GM18511 (cell line): ENCODE measurements around the gene APOC4.

ENCODE experiments used
- ATAC-seq: cut with Tn5 transposase; IDR thresholded peaks from one replicate; pipeline ENCODE4 v1.9.1; 2021; ENCODE audit warnings: mild to moderate bottlenecking, moderate library complexity; ENCODE audit not compliant: unreplicated experiment

The APOC4 gene

DNA sequence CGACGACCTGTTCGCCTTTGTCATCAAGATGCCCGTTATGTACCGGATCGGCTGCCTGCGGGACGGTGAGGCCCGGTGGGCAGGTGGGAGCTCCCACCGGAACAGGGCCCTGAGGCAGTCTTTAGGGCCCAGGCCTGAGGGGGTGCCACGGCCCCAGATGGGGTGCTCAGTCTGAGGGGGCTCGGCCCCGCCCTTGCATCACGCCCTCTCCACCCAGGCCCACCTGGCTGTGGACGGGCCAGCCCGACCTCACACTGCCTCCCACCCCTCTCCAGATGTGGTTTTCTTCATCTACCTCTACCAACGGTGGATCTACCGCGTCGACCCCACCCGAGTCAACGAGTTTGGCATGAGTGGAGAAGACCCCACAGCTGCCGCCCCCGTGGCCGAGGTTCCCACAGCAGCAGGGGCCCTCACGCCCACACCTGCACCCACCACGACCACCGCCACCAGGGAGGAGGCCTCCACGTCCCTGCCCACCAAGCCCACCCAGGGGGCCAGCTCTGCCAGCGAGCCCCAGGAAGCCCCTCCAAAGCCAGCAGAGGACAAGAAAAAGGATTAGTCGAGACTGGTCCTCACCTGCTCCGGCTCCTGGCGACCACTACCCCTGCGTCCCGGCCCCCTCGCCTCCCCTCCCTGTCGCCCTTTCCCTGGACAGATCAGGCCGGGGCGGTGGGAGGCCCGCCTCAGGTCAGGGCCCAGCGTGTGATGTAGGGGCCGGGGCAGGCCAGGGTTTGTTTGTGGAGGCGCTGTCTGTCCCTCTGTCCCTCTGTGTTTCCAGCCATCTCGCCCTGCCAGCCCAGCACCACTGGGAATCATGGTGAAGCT lies 50.5 kb downstream of the APOC4 start:
- ATAC-seq = no peak

DNA sequence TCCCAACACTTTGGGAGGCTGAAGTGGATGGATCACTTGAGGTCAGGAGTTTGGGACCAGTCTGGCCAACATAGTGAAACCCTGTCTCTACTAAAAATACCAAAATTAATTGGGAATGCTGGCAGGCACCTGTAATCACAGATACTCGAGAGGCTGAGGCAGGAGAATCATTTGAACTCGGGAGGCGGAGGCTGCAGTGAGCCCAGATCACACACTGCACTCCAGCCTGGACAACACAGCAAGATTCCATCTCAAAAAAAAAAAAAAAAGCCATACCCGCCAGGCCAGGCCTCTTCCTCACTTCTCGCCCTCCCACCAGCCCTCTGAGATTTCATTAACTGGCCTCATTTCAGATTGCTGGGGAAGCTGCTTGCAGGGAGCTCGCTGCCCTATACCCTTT lies 51.5 kb downstream of the APOC4 start:
- ATAC-seq = no peak

DNA sequence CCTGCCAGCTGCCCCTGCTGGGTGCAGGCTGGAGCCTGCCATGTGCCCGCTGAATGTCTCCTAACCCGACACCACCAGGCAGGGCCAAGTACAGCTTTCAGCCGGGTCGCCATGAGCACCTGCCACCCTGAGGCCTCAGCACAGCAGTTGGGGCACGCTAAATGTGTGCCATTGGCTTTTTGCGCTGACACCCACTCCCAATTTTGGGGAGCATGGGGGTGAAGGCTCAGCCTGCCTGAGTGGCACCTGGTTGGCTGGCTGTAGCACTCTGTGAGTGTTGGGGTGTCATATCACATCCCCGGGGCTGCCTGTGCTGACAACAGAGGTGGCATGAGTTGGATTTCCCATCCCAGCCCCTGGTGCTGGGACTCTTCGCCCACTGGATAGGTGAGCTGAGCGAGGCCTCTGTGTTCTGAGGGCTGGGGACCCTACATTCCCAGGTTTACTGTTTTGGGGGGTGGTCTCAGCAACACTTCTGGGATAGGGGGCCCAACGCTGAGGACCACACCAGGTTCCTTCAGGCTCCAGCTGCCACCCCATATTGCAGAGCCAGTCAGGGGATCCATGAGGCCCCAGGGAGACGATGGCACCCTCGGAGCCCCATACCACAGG lies 52.0 kb downstream of the APOC4 start:
- no peak for ATAC-seq
